ENCODE data around the gene GPC5. TPM values are rescaled to one million over a fixed set of nuclear protein-coding genes. Genes with fewer than 3 reads are reported as not detected.

GPC5 gene
- total RNA-seq, 1 donor from 2014 or later, result 0.28 TPM

- no peak overlapping the region for H3K27ac Mint-ChIP-seq (ENCODE audit: unreplicated experiment)
- no peaks in the 10 kb centered on the region for H3K27me3 Mint-ChIP-seq (ENCODE audit: low read depth)
- H3K4me1 Mint-ChIP-seq, result no peaks in the 10 kb centered on the region
- peaks cover 2% of the 10 kb centered on the region for H3K9me3 Mint-ChIP-seq
- DNase-seq (ENCODE audit: low read depth, low spot score), result no peak
- H3K4me3 Mint-ChIP-seq, result no peak overlapping the region
- TF ChIP-seq CTCF (conservative IDR thresholded peaks at IDR 0.05), result no peak
- no peaks in the 10 kb centered on the region for H3K36me3 Mint-ChIP-seq (ENCODE audit: low read depth)
These were observed 580.1 kb downstream of the GPC5 start for GRCh38 chr13:91978571-91978970.

GRCh38 chr13:91986761-91987483 lies 588.5 kb downstream of the GPC5 start:
- H3K27ac Mint-ChIP-seq (ENCODE audit: unreplicated experiment), result no peak overlapping the region
- no peak for TF ChIP-seq CTCF (conservative IDR thresholded peaks at IDR 0.05)
- H3K4me3 Mint-ChIP-seq, result no peak overlapping the region
- no peak for DNase-seq (ENCODE audit: low read depth, low spot score)
- no peaks in the 10 kb centered on the region for H3K27me3 Mint-ChIP-seq (ENCODE audit: low read depth)
- H3K9me3 Mint-ChIP-seq, result peaks cover 3% of the 10 kb centered on the region
- H3K4me1 Mint-ChIP-seq, result no peaks in the 10 kb centered on the region
- H3K36me3 Mint-ChIP-seq (ENCODE audit: low read depth), result no peaks in the 10 kb centered on the region

- H3K9me3 Mint-ChIP-seq, result peaks cover 3% of the 10 kb centered on the region
- H3K4me3 Mint-ChIP-seq, result no peak overlapping the region
- no peak overlapping the region for H3K27ac Mint-ChIP-seq (ENCODE audit: unreplicated experiment)
- no peaks in the 10 kb centered on the region for H3K4me1 Mint-ChIP-seq
- no peaks in the 10 kb centered on the region for H3K36me3 Mint-ChIP-seq (ENCODE audit: low read depth)
- TF ChIP-seq CTCF (conservative IDR thresholded peaks at IDR 0.05), result no peak
- no peaks in the 10 kb centered on the region for H3K27me3 Mint-ChIP-seq (ENCODE audit: low read depth)
- no peak for DNase-seq (ENCODE audit: low read depth, low spot score)
These were observed 589.9 kb downstream of the GPC5 start for GRCh38 chr13:91988331-91988730.

GRCh38 chr13:92012787-92013186 lies 614.4 kb downstream of the GPC5 start:
- Mint-ChIP-seq H3K4me1 (no peaks in the 10 kb centered on the region), H3K4me3 (no peak overlapping the region), H3K36me3 (ENCODE audit: low read depth) (no peaks in the 10 kb centered on the region), H3K9me3 (no peaks in the 10 kb centered on the region), H3K27me3 (ENCODE audit: low read depth) (peaks cover 2% of the 10 kb centered on the region), H3K27ac (ENCODE audit: unreplicated experiment) (no peak overlapping the region)
- no peak for DNase-seq (ENCODE audit: low read depth, low spot score)
- no peak for TF ChIP-seq CTCF (conservative IDR thresholded peaks at IDR 0.05)

GRCh38 chr13:92017737-92018136 lies 619.3 kb downstream of the GPC5 start:
- DNase-seq (ENCODE audit: low read depth, low spot score), result no peak
- H3K4me1 Mint-ChIP-seq, result no peaks in the 10 kb centered on the region
- no peak for TF ChIP-seq CTCF (conservative IDR thresholded peaks at IDR 0.05)
- H3K27ac Mint-ChIP-seq (ENCODE audit: unreplicated experiment), result no peak overlapping the region
- no peaks in the 10 kb centered on the region for H3K36me3 Mint-ChIP-seq (ENCODE audit: low read depth)
- peaks cover 9% of the 10 kb centered on the region for H3K27me3 Mint-ChIP-seq (ENCODE audit: low read depth)
- H3K4me3 Mint-ChIP-seq, result no peak overlapping the region
- H3K9me3 Mint-ChIP-seq, result no peaks in the 10 kb centered on the region
